HG02610 (cell line): ENCODE results near the gene UMODL1.

Experiments used
- ATAC-seq: cut with Tn5 transposase; IDR thresholded peaks from one replicate; pipeline ENCODE4 v1.9.1; 2021; ENCODE audit warnings: mild to moderate bottlenecking, moderate library complexity; ENCODE audit not compliant: unreplicated experiment

Gene UMODL1

DNA sequence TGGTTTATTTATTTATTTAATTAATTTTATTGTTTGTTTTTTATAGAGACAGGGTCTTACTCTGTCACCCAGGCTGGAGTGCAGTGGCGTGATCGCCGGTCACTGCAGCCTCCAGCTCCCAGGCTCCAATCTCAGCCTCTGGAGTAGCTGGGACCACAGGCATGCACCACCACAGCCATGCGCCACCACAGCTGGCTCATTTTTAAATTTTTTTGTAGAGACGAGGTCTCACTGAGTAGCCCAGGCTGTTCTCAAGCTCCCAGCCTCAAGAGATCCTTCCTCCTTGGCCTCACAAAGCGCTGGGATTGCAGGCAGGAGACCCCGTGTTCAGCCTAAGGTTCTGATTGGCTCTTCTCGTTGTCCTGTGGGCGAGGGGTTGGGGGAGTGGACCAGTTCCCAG is 22.1 kb downstream of the UMODL1 start:
- no peak for ATAC-seq

DNA sequence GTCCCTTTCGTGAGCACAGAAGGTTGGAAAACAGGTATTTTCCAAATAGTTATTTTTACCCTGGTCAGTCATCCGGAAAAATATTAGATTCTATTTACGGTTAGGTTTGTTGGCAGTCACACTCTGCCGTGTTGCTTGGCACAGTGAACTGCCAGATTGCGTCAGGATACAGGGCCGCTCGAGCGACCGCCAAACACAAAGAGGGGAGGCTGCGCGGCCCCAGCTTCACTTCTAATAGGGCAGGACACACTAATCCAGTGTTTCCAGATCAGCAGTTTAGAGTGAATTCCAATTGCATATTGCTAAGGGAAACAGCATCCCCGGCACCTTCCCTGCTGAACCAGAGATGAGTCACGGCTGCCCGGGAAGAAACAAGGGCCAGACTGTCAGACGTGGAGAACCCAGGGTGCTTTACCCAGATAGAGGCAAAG is 22.9 kb downstream of the UMODL1 start:
- no peak for ATAC-seq

DNA sequence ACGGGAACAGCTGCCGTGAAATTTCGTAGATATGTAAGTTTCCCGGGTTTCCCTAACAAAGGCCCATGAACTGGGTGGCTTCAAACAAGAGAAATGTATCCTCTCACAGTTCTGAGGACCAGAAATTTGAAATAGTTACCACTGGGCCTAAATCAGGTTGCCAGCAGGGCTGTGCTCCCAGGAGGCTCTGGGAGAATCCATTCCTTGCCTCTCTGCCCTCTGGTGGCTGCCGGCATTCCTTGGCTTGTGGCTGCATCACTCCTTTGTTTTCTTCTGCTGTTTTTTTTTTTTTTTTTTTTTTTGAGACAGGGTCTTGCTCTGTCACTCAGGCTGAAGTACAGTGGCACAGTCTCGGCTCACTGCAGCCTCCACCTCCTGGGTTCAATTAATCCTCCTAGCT is 23.7 kb downstream of the UMODL1 start:
- no peak for ATAC-seq

DNA sequence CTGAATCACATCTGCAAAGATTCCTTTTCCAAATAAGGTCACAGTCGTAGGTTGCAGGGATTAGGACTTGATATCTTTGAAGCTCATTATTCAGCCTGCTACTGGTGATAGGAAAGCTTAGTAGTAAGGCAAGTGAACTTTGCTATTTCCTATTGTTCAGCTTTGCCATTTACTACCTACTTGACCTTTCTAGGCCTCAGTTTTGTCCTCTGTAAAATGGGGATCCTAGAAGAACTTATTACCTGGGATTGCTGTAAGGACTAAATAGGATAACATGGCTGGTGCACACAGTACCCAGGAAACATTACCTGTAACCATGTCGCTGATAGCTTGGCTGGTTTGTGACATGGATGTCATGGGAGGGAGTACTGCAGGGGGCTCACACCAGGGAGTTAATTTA is 24.5 kb downstream of the UMODL1 start:
- ATAC-seq: no peak

DNA sequence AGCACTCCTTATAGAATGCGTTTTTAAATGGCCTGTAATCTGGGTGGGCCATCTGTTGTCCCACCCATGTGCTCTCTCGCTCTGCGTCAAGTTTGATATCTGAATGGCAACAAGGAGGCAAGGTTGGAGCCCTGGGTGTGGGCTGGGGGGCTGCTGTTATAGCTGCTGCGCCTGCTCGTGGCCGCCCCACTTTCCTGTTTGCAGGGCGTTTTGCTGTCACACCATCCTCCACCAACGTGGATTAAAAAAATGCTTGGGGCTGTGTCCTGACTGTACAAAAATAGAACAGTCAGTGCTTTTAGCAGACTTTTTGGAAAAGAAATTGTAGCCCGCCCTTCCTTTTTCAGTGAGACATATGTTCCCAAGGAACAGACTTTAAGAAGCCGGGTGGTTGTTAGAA is 25.4 kb downstream of the UMODL1 start:
- ATAC-seq: no peak

DNA sequence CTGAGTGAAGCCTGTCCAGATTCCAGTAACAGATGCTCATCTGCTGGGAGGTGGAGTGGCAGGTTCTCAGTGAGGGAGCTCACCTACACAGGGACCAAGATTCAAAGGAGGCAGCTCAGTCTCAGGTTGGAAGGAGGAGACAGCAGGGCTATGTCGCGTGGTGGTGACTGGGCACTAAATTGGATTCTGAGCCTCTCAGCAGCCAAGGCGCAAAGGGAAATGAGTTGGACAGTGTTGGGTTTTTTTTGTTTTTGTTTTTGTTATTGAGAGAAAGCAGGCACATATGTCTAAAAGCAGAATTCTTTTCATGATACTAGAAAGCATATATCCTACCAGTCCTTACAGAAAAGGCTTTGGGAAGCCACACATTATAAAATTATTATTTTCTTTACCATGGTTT is 26.2 kb downstream of the UMODL1 start:
- ATAC-seq: no peak

DNA sequence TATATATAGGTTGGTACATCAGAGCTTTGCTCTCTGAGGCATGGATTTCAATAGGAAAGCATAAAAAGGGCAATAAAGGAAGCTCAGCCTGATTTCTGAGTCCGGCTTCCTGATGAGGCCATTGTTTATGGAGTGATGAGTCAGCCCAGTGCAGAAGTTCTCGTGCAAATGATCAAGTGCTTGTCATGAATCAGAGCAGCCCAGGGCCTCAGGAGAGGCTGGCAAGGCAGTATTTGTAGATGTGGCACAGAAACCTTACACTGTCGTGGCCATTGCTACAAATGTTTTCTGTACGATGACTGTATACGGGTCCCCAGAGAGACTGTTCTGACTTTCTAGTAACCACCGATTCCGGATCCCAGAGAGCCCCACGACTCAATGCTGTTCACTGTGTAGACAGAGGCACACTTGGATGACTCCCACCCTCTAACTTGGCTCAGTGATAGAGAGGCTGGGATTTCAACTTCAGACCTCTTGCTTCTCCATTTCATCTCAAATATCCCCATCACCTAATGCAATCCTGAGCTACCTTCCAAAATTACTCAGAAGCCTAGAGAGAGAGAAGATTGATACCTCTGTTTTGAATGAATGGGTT is 26.8 kb downstream of the UMODL1 start:
- ATAC-seq: no peak

DNA sequence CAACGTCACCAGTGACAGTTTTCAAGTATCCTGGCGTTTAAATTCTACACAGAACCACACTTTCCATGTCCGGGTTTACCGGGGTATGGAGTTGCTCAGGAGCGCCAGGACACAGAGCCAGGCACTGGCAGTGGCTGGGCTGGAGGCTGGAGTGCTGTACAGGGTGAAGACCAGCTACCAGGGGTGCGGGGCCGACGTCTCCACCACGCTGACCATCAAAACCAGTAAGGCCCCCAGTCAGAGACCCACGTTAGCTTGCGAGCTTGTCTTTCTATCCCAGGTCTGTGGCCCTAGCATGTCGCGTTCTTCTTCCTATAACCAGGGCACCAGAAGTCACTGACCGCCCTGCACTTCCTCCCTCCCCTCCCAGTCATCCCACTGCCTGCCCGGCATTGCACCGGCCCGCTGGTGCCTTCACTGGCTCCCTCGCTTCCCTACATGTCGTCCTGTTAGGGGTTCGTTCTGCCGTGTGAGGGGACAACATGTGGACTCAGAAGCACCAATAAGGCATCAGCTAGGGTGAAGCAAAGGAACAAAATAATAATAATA is 27.9 kb downstream of the UMODL1 start:
- ATAC-seq: no peak

DNA sequence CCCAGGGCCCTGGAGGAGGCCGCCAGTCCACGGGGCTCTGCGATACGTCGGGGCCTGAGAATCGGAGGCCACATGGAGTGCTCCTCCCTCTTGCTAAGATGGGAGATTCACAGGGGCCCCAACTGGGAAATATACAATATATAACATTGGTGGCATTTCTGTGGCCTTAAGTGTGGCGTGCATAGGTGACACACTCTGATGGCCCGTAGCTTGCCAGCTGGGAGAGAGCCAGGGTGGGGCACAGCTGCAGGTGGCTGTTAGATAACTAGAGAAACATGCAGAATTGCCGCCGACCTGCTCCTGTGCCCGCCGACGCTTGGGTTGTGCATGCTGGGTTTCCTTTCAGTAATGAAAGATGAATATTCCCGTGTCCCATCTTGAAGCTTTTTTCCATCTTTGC is 30.1 kb downstream of the UMODL1 start:
- no peak for ATAC-seq

DNA sequence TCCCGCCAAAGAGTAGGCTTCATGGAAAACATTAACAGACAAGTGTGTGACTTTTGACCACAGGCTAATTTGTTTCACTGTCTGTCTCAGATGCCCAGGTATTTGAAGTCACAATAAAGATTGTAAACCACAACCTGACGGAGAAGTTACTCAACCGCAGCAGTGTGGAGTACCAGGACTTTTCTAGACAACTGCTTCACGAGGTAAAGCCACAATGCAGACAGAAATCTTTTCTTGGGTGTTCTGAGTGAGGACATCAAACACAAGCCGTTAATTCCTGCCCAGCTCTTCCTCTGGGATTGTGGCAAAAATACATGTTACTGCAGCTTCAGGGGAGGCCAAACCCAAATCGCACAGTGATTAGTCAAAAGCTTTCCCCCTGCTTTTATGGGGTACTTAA is 31.0 kb downstream of the UMODL1 start:
- no peak for ATAC-seq

DNA sequence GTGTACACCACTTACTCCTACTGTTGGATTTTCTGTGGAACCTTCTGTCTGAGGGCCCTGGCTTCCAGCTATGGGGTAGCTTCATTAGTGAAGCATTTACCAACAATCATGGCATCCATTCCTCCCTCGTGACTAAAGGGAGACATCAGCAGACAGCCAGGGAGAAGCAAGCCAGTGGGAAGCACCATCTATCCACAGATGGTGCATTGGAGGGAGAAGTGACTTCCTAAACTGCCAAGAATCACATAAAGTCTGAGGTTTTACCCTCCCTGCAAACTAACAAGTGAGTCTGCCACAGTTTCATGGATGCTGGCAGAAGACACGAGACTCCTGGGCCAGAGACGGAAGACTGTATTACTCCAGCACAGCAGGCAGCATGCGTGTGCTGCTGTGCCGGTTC is 31.4 kb downstream of the UMODL1 start:
- no peak for ATAC-seq

DNA sequence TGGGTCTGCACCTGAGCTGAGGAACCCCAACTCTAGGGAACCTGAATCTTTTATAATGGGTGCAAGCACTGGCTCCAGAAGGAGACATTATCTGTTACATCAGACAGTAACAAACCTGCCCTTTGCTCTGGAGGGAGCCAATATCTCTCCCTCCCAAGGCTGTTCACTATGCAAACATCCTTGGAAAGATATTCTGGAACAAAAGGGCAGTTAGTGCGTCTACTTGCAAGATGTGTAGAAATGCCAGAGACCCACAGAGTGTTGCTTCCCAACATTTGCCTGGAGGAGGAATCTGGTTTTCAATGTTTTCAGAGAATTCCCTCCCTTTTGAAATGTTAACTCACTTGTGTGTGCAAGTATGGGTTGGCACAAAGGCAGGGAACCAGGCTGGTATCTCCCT is 31.9 kb downstream of the UMODL1 start:
- no peak for ATAC-seq

DNA sequence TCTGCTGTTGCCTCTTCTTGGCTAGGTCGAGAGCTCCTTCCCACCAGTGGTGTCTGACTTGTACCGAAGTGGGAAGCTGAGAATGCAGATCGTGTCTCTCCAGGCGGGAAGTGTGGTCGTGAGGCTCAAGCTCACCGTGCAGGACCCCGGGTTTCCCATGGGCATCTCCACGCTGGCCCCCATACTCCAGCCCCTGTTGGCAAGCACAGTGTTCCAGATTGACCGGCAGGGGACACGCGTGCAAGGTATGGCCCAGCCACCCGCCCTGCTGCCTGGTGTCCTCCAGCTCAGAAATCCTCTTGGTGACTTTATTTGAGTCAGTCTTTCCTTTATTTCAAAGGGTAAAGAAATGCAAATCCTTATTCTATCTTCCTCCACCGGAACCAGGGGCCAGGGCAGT is 32.7 kb downstream of the UMODL1 start:
- no peak for ATAC-seq

DNA sequence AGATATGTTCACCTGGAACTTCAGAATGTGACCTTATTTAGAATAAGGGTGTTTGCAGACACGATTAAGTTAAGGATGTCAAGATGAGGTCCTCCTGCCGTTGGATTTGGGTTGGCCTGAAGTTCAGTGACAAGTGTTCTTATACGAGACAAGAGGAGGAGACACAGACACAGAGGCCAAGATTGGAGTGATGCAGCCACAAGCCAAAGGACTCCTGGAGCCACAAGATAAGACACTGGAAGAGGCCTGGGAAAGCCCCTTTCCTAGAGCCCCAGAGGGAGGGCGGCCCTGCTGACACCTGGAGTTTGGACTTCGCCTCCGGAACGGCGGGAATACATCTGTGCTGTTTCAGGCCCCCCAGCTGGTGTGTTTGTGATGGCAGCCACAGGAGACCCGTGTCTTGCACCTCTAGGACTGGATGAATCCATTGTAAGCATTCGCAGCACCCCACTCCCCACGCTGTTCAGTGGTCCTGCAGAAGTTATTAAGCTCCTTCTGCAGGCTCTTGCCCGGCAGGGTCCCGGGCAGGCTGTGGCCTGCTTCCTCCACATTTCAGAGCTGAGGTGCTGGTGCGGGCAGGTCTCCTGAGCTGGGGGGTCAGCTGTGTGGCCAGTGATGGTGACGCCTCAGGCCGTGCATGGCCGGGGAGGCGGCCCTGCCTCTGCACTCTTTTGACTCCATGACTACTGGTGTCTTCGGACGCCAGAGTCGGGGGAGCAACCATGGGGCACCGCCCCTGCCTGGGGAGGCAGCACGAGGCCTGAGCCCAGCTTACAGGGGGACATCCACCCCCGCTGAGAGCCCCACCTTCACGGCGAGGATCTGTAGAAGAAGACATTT is 34.6 kb downstream of the UMODL1 start:
- no peak for ATAC-seq

DNA sequence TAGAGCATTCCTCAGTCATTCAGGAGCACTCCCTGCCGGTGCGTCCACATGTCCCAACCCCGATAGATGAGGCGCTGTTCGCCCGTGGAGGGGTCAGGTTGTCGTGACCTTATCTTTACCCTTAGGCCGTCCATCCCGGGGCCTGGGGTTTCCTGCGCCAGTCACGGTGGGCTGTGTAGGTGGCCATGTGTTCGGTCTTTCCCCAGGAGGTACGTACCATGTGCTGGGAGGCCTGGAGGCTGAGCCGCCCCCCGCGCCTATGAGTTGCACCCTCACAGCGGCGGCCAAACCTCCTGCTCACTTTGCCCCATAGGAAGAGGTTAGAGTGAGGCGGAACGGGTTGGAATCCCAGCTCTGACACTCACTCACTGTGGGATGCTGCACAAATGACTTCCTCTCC is 35.3 kb downstream of the UMODL1 start:
- ATAC-seq: no peak

DNA sequence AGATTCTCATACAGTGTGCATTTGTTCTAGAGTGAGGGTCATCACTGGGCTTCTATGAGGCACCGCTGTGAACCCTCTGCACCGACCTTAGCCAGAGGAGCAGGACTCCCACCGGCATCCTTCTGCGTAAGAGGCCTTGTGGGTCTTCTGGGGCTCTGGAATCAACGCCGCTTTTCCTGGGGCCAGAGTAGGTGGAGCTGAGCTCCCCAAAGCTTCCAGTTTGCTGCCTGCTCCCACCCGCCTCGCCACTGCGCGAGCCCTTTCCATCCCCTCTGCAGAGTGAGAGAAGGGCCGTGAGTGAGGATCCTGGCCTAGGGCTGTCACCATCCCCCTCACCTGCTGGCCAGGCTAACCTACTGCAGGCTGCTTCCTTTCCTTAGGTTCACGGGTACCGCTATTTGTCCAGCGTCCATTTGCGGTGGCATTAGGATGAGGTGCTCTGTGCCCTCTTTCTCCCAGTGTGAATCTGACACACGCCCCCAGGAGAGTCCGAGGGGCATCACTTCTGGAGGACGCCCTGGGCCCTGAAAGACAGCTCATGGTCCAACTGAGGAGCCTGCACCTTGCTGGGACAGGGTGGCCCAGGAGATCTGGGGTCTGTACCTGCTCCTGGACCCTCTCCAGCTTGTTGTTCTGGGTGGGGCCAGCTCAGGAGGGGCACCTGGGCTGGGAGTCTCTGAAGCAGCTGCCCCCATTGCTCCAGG is 36.2 kb downstream of the UMODL1 start:
- no peak for ATAC-seq

DNA sequence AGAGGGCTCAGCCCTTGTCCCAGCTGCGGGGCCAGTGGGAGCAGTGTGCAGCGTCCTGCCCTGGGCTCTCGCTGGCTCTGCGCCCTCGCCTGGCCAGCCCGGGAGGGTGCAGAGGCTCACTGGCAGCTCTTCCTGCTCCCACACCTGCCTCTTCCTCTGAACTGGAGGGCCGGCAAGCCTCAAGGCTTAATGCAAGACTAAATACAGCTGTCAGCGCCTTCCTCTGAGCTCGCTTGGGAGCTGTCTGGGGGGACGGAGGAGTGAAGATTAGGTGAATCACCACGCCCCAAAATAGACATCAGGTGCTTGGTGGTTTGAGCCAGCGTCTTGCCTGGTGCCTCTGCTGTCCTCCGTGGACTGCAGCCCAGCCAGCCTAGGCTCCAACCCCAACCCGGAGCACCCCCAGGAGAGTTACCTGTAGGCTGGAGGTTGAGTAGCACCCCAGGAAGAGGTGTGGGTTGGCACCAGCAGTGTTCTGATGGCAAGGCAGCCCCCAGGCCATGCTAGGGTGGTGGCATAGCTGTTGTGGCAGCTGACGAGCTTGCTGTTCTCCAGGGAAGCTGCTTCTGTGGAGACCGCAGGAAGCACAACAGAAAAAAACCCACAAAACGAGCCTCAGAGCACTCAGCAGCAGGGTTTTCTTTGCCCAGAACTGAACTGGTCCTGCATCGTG is 36.9 kb downstream of the UMODL1 start:
- ATAC-seq: peak; percentile 55

DNA sequence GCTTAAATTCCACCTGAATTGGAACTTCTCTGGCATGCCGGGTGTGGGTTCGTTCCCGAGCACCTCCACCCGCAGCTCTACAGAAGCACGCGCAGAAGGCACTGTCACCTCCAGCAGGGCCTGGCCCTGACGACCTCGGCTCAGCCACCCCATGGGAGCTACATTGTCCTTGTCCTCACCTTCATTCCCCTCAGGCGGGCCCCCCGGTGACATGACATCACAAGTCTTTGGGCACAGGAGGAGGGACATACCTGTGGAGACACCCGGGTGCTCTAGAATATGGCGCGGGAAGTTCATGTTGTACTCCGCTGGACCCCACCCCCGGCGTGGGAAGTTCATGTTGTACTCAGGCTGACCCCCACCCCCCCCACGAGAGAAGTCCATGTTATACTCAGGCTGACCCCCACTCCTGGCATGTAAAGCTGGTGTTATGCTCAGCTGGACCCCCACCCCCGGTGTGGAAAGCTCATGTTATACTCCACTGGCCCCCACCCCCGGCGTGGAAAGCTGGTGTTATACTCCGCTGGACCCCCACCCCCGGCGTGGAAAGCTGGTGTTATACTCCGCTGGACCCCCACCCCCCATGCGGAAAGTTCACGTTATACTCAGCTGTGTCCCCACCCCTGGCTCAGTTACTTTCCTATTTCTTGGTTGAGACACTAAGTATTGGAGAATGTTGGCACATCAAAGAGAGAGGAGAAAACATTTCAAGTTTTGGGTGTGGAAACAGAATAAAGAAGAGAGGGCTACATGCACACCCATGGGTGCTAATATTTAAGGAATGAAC is 37.6 kb downstream of the UMODL1 start:
- ATAC-seq: no peak

DNA sequence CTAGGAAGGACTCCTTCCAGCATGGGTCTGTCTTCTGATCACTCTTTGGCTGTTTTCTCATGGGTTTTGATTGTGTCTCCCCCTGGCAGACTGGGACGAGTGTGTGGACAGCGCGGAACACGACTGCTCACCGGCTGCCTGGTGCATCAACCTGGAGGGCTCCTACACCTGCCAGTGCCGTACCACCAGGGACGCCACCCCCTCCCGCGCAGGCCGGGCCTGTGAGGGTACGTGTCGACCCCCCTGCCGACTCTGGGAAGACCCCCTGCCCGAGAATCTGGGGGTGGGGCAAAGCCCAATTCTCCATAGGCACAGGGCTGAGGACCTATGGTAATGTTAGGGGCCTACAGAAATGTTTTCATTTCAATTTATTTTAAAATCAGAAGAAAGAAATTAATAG is 38.4 kb downstream of the UMODL1 start:
- ATAC-seq: no peak

DNA sequence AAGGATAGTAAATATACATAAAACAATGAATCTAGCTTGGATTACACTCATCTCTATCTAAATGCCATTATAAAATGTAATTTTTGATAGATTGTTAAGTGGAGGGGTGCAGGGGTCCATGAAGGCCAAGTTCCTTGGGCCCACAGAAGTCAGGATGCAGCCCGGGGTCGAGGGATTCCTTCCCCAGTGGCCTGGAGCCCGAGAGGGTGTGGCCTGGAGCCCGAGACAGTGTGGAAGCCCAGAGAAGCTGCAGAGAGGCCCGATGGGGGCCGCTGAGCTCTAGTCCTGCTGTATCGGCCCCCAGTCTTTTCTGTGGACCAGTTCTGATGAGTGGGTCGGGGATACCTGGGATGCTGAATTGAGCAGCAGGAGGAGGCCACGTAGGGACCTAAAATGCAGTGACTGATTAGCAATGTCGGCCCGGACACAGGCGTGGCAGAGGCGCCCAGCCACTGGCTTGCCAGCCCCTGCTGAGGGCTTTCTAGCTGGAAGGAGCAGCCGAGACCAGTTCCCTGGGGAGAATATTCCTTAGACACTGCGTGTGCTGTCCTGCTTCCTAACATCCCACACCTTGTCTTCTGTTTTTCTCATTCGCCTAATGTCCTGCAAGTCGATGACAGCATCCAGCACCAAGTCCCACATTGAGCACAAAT is 38.9 kb downstream of the UMODL1 start:
- ATAC-seq: no peak
